Measurements from ENCODE around the gene DPF3. TPM values are rescaled to one million over a fixed set of nuclear protein-coding genes. Genes with fewer than 3 reads are reported as not detected.

DPF3 gene
- total and polyA plus RNA-seq, 2 of the 13 experiments (the other 11 are each of a cell fraction or from before 2014, with no cell fraction given), result 0.09 to 0.60 TPM

DNA sequence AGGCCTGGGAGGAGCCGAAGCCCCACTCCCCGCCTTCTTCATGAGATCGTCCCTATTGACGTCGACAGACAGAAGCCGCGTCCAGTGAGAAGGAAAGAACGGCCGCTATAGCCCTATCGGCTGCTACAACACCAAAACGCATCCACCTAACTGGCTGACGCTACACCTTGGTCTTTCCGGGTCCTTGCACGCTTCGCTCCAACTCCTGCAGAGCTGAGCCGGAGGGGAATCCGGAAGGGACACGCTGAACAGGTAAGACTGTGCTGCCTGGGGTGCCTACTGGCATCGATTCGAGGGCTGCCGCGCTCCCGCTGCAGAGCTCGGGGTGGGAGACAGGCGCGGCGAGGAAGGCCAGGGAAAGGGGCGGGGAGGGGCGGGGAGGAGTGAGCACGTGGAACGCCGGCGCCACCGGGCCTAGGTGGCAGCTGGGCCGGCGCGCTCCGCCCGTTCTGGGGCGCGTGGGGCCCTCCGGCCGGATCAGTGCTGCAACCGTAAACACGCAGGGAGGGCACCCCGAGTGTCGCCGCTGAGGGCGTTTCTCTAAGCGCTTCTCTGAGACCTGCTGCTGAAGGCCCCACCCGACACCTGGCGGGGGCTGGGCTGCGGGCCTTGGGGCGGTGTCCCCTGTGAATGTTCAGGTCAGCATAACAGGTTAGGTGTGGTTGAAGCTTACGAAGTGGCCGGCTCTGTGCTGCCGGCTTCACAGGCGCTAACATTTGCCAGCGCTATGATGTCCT lies 32.6 kb upstream of the DPF3 start, which contains the start of gene DCAF4 (continued):
- no peak for TF ChIP-seq SIX1 (CRISPR knock-in tag; IDR thresholded peaks at IDR 0.05; ENCODE audit: borderline replicate concordance)
- TF ChIP-seq NCOA2 (CRISPR knock-in tag; IDR thresholded peaks at IDR 0.05), result no peak; the same call in 1 of the 2 replicates
- no peak for TF ChIP-seq CENPT (CRISPR knock-in tag; IDR thresholded peaks at IDR 0.05; ENCODE audit: low read depth)
- no peak for TF ChIP-seq LCORL (IDR thresholded peaks at IDR 0.05)
- 0 out of 2 replicates have a peak, but pooled peaks have one; percentile 29 for TF ChIP-seq LCORL (CRISPR knock-in tag; IDR thresholded peaks at IDR 0.05)
- no peak for TF ChIP-seq PAX8 (CRISPR knock-in tag; IDR thresholded peaks at IDR 0.05; ENCODE audit: borderline replicate concordance)
- TF ChIP-seq ZNF33A (CRISPR knock-in tag; IDR thresholded peaks at IDR 0.05; ENCODE audit: borderline replicate concordance), result no peak
- TF ChIP-seq GZF1 (CRISPR knock-in tag; IDR thresholded peaks at IDR 0.05), result no peak; the same call in 1 of the 2 replicates
- TF ChIP-seq ZNF83 (CRISPR knock-in tag; IDR thresholded peaks at IDR 0.05; ENCODE audit: borderline replicate concordance), result no peak
- TF ChIP-seq ZNF225 (CRISPR knock-in tag; IDR thresholded peaks at IDR 0.05), result no peak
- TF ChIP-seq ZNF563 (CRISPR knock-in tag; IDR thresholded peaks at IDR 0.05), result peak; percentile 87
- TF ChIP-seq ZNF234 (CRISPR knock-in tag; conservative IDR thresholded peaks at IDR 0.05), result no peak
- TF ChIP-seq NR2F2 (IDR thresholded peaks at IDR 0.05; ENCODE audit: borderline replicate concordance, low read depth), result no peak
- TF ChIP-seq ZNF326 (CRISPR knock-in tag; IDR thresholded peaks at IDR 0.05; ENCODE audit: borderline replicate concordance), result no peak
- peak; percentile 91 for TF ChIP-seq ZNF446 (CRISPR knock-in tag; IDR thresholded peaks at IDR 0.05)
- peak in 1 of 2 experiments; percentile 55; a peak in 2 of 4 replicates for TF ChIP-seq HMGXB4 (CRISPR knock-in tag; IDR thresholded peaks at IDR 0.05; ENCODE audit: borderline replicate concordance in 1 of 2, low read depth in 1 of 2)
- TF ChIP-seq ZNF562 (CRISPR knock-in tag; IDR thresholded peaks at IDR 0.05; ENCODE audit: borderline replicate concordance), result no peak
- no peak for TF ChIP-seq ZNF382 (CRISPR knock-in tag; IDR thresholded peaks at IDR 0.05; ENCODE audit: borderline replicate concordance)
- TF ChIP-seq, protein P1, sequence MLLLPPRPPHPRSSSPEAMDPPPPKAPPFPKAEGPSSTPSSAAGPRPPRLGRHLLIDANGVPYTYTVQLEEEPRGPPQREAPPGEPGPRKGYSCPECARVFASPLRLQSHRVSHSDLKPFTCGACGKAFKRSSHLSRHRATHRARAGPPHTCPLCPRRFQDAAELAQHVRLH (CRISPR knock-in tag; IDR thresholded peaks at IDR 0.05; ENCODE audit: borderline replicate concordance, low read depth), result no peak
- TF ChIP-seq, protein P2, sequence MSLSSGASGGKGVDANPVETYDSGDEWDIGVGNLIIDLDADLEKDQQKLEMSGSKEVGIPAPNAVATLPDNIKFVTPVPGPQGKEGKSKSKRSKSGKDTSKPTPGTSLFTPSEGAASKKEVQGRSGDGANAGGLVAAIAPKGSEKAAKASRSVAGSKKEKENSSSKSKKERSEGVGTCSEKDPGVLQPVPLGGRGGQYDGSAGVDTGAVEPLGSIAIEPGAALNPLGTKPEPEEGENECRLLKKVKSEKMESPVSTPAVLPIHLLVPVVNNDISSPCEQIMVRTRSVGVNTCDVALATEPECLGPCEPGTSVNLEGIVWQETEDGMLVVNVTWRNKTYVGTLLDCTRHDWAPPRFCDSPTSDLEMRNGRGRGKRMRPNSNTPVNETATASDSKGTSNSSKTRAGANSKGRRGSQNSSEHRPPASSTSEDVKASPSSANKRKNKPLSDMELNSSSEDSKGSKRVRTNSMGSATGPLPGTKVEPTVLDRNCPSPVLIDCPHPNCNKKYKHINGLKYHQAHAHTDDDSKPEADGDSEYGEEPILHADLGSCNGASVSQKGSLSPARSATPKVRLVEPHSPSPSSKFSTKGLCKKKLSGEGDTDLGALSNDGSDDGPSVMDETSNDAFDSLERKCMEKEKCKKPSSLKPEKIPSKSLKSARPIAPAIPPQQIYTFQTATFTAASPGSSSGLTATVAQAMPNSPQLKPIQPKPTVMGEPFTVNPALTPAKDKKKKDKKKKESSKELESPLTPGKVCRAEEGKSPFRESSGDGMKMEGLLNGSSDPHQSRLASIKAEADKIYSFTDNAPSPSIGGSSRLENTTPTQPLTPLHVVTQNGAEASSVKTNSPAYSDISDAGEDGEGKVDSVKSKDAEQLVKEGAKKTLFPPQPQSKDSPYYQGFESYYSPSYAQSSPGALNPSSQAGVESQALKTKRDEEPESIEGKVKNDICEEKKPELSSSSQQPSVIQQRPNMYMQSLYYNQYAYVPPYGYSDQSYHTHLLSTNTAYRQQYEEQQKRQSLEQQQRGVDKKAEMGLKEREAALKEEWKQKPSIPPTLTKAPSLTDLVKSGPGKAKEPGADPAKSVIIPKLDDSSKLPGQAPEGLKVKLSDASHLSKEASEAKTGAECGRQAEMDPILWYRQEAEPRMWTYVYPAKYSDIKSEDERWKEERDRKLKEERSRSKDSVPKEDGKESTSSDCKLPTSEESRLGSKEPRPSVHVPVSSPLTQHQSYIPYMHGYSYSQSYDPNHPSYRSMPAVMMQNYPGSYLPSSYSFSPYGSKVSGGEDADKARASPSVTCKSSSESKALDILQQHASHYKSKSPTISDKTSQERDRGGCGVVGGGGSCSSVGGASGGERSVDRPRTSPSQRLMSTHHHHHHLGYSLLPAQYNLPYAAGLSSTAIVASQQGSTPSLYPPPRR (CRISPR knock-in tag; IDR thresholded peaks at IDR 0.05; ENCODE audit: borderline replicate concordance), result peak; percentile 56; the same call in 1 of the 2 replicates
- no peak for TF ChIP-seq ZNF136 (CRISPR knock-in tag; IDR thresholded peaks at IDR 0.05; ENCODE audit: low read depth)
- TF ChIP-seq SMARCE1 (IDR thresholded peaks at IDR 0.05; ENCODE audit: borderline replicate concordance), result no peak
- no peak; the same call in 1 of the 2 replicates for TF ChIP-seq PHF21A (CRISPR knock-in tag; IDR thresholded peaks at IDR 0.05)
- no peak for TF ChIP-seq KDM6A (CRISPR knock-in tag; IDR thresholded peaks at IDR 0.05; ENCODE audit: low read depth)
- TF ChIP-seq NFE2 (CRISPR knock-in tag; IDR thresholded peaks at IDR 0.05), result no peak
